HG03460 (cell line): ENCODE results near the gene SYTL2.
A peak's percentile ranks its signal among the peaks of the same experiment; 100 is the strongest.

Experiments
- ATAC-seq: cut with Tn5 transposase; IDR thresholded peaks from one replicate; pipeline ENCODE4 v1.9.1; 2021; ENCODE audit not compliant: unreplicated experiment

SYTL2 gene

DNA sequence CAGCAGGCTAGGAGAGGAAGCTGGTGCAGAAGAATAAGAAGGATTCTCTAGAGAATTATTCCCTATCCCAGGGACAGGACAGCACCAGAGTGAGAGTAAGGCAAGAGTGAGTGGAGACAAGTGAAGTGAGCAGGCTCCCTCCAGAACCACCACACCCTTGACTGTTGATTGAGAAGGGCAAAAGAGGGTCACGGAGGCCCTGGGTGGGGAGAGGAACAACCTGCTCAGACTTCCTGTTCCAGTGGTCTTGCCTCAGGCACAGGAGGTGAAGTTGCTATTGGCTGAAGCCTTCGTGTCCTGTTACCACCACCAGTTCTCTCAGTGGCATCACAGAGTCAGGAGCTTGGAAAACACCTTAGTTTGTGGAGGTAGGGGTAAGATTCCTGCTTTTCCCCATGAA is 73.2 kb downstream of the SYTL2 start:
- no peak for ATAC-seq

DNA sequence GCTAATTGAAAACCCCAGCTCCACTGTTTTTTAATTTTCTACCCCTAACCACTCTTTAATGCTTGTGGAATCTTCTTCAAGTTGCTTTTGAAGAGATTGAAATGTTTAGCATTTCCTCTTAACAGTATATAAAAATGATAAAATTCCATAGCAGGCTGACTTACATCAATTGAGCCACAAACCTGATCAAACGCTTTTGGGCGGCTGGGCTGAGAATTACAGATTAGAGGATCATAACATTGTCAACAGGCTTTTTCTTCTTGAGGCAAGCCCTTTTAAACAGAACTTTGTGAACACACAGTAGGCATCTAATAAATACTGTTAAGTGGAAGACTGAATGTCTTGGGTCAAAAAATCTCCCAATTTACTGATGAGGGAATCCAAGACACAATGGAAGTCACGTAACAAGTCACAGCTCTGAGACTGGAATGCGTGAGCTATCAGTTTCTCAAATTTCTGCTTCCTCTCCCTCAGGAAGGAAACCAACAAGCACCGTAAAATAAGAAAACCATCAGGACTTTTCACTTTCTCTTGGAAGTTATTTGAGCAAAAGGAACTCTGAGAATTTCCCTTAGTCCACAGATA is 75.0 kb downstream of the SYTL2 start:
- ATAC-seq, result no peak

DNA sequence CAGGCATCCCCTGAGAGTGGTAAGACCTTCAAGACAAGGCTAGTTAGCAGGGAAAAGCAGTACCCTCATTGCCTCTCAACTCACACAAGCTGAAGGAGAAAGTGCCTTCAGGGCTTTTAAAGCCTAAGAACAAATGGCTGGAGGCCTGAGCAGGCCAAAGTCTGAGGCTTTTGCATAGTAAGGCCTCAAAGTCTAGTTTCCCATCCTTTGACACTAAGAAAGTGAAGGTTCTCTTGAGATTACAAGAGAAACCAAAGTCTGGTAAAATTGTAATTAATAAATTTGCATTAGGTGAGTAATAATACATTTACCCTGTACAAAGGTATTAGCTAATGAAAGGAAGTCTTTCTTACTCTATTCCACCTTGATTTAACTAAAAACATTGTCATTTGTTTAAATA is 78.0 kb downstream of the SYTL2 start:
- peak; percentile 65 for ATAC-seq

DNA sequence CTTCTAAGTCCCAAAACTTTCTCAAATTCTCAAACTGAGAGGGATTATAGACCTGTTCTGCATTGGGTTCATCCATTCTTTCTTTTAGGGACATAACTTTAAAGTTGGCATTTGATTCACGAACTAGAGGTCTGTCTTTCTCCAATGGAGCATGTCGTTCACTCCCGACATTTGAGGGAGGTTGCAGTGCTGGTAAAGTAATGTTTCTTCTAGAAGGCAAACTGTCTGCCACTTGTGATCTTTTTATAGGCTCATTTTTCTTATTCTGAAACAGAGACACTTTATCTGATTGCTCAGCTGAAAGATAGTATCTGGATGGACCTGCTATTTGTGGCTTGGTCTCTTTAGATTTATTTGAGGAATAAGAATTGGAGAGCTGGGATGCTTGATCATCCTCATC is 84.6 kb downstream of the SYTL2 start:
- ATAC-seq, result no peak

DNA sequence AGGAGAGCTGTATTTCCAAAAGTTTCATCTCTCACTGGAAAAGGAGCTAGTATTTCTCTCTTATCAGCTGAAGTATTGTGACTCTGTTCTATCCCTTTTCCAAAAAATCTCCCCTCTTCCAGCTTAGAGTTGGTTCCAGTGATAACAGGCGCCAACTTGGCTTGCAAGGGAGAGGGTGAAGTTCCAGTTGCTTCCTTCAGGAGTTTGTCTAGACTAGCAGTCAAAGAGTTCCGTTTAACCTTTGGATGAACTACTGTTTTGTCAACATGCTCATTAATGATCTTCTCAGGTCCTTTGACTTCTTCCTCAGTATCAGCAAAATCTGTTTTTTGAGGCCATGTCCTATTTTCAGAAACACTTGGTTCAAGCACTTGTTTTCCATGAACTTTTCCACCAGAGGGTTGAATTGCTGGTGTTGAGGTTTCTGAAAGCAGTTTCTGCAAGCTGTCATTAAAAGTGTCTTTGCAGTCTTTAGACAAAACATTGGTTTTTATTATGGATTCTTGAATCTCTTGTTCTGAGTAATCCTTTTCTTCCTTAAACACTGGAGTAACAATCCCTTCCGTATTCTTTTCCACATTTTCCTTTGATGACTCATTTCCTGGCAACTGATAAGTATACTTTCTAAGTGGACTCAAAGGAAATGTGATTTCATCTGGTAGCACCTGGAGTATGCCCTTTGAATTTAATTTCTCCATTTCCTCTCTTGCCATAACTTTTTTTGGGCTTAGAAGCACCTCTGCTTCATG is 85.3 kb downstream of the SYTL2 start:
- ATAC-seq, result no peak

DNA sequence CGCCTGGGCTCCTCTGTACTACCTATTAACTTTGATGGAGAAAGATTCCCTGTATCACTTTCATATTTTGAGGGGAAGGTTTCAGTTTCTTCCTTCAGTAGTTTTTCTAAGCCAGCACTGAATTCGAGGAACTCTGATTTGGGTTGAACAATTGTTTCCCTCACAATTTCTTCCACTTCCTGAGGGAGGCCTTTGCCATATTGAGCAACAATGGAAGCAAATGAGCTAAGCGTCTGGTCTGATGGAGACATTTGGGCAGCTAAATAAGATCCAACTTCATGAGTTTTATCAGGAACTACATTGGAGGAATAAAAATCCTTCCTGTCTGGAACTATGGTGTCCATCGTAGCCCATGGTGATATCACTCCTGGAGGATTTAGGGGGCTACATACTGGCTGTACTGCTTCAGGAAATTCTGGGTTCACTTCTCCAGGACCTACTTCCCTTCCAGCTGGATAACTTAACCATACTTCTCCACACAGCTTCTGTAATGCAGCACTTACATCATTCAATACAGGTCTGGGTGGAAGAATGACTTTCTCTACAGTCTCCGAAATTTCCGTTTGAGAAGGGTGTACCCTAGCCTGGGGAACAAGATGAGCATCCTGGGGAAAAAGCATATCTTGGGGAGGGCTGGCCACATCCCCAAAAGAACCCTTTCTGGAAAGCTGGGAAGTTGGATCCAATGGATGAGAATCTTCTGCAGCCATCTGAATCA is 86.0 kb downstream of the SYTL2 start:
- ATAC-seq, result no peak

DNA sequence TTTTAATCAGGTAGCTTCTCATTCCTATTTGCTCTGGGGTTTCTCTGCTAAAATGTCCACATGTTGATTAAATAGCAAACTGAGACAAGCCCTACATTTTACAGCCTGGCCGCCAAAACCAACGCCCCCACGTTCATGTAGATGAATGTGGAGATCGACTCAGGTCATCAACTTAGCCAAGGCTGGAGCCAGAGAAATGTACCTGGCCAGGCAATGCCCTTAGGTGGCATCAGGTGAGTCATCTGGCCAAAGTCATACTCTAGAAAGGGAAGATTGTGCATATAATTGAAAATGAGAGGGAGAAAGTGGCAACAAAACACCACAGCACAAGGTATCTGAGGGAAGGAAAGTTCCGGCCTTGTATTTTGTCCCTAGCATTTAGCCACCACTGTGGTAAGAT is 87.9 kb downstream of the SYTL2 start:
- no peak for ATAC-seq

DNA sequence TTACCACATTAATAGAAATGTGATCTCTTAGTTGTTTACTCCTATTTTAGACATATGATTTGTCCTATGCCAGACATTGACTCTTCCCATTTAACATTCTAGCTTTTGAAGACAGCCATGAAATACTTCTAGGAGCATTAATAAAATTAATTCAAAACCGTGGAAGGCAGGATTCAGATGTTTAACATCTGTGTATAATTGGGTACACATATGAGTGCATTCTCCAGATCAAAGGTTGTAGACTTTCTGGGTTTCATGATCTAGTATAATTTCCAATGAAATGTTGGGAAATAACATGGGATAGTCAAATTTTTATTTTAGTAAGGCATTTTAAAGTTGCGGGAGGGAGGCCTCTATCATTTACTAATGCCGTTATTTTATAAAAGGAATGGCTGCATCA is 89.8 kb downstream of the SYTL2 start:
- ATAC-seq, result no peak

DNA sequence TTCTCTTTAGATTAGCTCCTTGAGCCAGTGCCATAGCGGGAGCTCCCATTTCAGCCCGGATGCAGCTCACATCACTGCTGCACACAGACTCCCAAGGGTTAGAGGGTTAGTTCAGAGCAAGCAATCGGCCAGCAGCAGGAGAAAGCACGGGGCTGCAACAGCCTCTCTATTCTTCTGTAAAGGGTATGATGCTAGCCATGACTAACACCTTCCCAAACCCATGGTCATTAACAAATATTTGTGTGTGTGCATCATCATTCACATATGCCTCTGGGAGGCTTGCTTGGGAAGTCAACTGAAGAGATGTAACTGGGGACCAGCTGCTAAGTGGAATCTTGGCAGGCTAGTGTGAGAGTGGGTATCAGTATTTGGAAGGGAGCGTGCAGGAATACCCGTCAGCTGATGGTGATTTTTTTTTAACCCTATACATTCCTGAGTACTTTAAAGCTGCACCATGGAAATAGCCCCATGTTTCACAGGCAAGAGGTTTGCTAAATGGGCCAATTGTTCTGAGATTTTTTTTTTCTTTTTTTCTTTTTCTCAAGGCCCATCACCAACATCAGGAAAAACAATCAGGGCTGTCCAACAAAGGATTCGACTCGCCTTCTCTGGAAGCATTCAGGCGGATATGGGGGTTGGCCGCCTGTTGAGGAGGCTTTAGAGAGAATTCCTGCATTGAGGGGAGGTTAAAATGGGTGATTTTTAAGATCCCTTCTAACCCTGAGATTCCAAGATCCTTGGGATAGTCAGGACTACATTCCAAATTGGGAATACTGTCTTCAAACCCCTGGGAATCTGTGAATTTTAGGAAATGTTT is 91.7 kb downstream of the SYTL2 start:
- no peak for ATAC-seq

DNA sequence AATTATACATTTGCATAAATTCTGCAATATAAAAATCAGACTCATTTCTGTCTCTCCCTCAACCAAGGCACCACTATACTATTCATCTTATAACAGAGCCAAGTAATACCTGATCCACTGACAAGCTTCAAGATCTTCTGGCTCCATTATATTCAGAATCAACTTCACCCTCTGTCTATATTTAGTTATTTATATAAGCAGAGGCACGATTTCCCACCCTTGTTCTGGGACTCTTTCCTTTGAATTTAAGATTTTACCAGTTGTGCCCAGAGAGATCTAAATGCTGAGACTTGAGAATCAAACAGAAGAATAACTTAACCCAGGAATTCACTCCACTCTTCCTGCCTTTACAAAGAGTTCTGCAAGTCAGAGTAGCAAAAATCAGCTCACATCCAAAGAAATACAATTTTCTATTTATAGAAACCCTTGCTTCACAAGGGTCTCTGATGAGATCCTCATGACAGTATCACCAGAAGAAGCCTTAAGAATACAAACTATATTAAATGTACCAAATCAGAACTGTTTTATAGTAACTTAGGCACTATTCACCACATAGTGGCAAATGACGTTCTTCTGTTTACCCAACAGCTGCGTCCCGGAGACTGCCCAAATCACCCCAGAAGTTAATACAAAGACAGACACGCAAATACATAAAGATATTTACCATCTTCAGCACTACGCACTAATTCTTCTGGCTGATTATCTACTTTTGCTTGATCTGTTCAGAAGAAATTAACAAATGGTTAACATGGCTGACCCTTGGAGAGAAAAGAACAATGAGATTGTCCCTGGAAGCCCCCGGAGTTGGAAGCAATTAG is 92.6 kb downstream of the SYTL2 start:
- ATAC-seq, result no peak

DNA sequence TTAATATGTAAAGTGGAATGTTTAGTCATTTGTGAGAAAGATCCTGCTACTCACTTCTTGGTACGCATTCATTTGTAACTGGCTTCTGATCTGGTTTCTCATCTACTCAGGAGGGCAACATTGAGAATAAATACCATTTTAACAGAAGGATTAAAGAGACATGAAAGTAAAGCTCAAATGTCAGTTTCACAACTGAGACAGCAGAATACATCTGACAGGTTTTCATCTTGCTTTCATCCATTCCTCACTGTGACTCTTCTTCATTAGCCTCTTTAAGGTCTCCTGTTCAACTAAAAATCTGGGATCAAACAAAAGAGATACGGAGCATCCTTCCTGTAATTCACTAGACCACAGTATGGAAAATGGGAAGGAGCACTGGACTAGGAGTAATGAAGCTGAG is 93.5 kb downstream of the SYTL2 start:
- no peak for ATAC-seq

DNA sequence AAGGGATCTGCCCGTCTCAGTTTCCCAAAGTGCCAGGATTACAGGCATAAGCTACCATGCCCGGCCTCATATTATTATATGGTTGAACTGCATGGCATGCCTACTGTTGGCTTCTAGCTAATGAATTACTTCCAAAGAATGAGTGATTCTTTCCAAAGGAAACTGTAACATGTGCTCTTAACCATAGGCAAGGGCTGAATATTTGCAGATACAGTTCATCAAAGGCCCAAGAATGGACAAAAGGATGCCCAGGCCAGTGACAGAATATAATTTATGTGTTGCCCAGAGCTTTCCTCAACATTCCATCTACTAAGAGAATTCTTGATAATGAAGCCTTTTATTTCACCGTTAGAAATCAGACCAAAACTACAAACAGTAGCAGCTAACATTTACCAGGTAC is 98.0 kb downstream of the SYTL2 start:
- no peak for ATAC-seq

DNA sequence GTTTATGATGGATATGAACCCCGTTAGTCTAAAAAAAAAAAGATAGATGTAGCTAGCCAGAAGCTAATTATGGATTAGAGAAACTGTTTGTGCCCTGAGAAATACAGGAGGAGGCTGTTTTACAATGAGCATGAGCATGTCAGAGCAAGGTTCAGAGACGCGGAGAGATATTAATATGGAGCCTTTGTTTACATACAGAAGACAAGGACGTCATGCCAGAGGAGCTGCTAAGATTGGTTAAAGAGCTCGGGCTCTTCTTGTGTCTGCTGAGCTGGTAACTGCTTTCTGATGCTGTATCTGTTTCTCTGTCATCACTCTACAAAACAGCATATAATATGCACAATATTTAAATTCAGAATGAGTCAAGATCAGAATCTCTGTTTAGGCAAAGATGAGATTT is 100.0 kb downstream of the SYTL2 start:
- no peak for ATAC-seq

DNA sequence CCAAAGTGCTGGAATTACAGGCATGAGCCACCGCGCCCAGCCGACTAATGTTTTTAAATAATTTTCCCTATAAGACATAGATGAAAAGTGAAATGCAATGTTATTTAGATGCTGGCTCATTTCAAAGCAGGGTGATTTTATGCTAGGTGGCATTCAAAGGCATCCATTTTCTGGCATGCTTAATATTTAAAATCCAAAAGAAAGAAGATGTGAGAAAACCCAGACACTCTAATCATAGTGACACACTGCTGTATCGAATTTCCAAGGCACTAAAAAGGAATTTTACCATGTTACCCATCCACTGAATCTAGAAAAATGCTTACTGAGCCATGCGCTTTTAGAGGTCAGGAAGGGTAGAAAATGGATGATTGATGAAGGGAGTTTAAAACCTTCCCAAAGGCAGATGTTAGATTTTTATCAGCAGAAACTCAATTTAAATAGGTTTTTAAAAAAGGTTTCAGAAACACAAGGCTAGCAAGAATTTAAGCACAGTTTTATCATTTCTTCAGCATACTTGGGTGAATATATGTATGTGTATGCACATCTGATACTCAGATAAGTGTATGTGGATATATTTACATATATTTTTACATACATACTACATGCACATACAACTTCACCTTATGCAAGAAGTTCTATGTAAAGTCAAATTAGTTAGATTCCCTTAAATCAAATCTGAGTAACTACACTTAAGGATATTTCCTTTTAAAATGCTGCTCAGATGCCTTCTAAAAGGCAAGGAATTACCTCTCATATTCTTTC is 100.8 kb downstream of the SYTL2 start:
- no peak for ATAC-seq

DNA sequence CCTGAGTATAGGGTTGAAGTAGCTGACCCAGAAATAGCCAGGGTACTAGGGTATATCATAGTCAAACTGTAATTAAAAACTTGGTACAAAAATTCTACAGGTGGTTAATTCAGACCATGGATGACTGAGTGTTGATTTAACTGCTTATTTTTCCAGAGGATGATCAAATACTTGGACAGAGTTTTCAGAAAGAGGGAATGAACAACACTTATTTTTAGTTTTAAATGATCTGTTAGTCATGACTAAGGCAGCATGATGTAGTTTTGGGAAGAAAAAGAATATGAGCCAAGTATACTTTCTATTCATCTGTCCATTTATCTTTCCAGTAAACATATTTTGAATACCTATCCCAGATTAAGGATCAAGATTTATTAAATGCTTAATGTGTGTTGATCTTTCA is 105.1 kb downstream of the SYTL2 start:
- no peak for ATAC-seq

DNA sequence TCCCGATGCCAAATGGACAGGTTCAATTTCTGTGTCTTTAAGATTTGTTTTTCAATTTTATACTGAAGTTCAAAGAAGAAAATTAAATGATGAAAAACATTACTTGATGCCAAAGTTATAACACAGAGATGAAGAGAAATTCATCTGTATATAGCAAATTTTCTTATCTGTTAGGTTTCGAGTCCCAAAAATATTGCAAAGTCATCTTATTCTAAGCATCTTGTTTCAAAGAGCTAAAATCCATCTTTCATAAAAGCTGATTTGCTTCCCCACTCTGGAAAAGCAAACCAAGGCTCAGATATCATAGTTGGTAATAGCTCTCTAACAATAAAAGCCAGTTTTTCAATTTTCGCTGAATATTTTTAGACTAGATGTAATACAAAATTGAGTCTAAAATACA is 106.0 kb downstream of the SYTL2 start:
- no peak for ATAC-seq

DNA sequence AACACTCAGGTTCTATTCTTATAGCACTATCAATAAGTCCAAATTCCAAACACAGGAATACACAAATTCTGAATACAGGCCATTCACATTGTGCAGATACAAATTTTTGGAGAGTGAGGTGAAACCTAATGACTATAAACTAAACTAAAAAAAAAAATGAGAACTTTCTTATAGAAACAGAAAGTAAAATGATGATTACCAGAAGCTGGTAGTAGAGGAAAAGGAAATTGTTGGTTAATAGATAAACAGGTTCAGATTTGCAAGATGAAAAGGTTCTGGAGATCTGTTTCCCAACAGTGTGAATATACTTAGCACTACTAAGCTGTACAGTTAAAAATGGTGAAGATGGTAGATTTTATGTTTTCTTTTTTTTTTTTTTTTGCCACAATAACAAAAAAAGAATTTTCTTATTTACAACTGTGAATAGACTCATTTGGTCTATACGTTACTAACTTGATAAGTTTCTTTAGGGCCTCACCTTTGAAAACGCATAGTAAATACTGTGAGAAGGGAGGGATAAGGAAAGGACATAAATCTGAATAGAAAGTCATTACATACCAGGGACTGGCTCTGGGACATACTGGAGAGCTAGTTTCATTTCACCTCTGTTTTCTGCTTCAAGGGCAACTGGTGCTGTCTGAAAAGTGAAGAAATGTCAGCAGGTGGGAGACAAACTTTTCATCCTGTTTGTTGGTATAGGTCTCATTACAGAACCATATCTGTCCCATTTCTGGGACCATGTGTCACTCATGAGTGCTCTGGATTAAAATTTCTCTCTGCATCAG is 110.8 kb downstream of the SYTL2 start:
- ATAC-seq, result peak; percentile 88

DNA sequence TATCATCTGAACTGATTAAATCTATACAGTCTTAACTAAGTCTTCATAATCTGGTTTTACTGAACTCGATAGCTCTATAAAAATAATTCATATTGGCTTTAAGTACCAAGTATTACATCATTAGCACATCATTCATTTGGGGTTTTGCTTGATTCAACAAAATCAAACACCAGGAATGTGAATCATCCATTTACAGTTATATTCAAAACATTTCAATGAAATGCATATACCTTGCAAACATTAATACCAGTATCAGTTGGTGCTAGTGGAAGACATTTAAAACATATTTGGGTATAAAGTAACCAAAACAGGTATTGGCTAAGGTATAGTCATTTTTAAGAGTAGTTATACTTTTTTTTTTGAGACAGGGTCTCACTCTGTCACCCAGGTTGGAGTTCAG is 112.7 kb downstream of the SYTL2 start:
- ATAC-seq, result no peak

DNA sequence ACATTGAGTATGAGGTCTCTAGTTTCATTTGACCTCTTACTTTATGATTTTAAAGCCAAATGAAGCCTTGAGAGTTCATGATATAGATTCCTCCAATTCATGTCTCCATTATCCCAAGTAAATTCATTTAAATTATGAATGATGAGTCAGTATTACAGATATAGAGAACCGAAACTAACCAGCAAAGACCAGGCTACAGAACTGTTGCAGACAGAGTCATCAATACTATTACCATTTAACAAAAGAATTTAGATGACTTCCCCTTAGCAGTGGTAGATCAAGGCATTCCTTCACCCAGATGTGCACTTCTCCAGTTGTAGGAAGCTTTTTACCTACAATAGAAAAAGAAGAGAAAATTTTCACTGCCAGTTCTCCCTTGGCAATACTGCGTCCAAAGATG is 113.2 kb downstream of the SYTL2 start:
- ATAC-seq, result no peak
